K562 (cell line): ENCODE measurements around the gene SNUPN. TPM values are rescaled to one million over a fixed set of nuclear protein-coding genes. Genes with fewer than 3 reads are reported as not detected.

Experiments used
- ARID1B ChIP-seq: fragments of 450-650 bp; IDR thresholded peaks from 2 replicates; pipeline ENCODE4 v1.6.1; 2016; ENCODE audit warnings: antibody characterized with exemption, mild to moderate bottlenecking, inconsistent platforms
- CBX3 ChIP-seq, 2 experiments: IDR thresholded peaks; 1 replicate in 1 of 2; 2 replicates in 1 of 2; pipeline ENCODE4 v1.6.1; 2012; ENCODE audit warnings: inconsistent platforms in 2 of 2, low read length in 2 of 2, borderline replicate concordance in 1 of 2, control low read depth in 1 of 2
- CCAR2 ChIP-seq: fragments of 200-400 bp; formaldehyde crosslinking; IDR thresholded peaks from 2 replicates; pipeline ENCODE4 v1.6.1; 2017; ENCODE audit warnings: mild to moderate bottlenecking, low read depth, low read length
- ETV1 ChIP-seq: fragments of 450-650 bp; conservative IDR thresholded peaks from 2 replicates; pipeline ENCODE4 v1.6.1; 2016; ENCODE audit warnings: missing genetic modification characterization, control low read depth, low read depth, missing compliant biosample characterization
- FIP1L1 ChIP-seq: fragments of 200-400 bp; formaldehyde crosslinking; IDR thresholded peaks from 2 replicates; pipeline ENCODE4 v1.6.1; 2018; ENCODE audit warnings: mild to moderate bottlenecking, low read depth, low read length; ENCODE audit not compliant: poor library complexity, severe bottlenecking
- HDAC2 ChIP-seq: fragments of 450-650 bp; IDR thresholded peaks from 2 replicates; pipeline ENCODE4 v1.6.1; 2016; ENCODE audit warnings: mild to moderate bottlenecking
- HDGF ChIP-seq: fragments of 450-650 bp; IDR thresholded peaks from 2 replicates; pipeline ENCODE4 v1.6.1; 2016
- KLF16 ChIP-seq: IDR thresholded peaks from 2 replicates; pipeline ENCODE4 v1.6.1; 2016; ENCODE audit warnings: antibody characterized with exemption
- LARP7 ChIP-seq: fragments of 450-650 bp; IDR thresholded peaks from 2 replicates; pipeline ENCODE4 v1.6.1; 2016
- NFE2 ChIP-seq: IDR thresholded peaks from 2 replicates; pipeline ENCODE4 v1.6.1; 2014; ENCODE audit warnings: antibody characterized with exemption, low read depth
- POU5F1 ChIP-seq: fragments of 150-350 bp; IDR thresholded peaks from 2 replicates; pipeline ENCODE4 v1.6.1; 2014; ENCODE audit warnings: borderline replicate concordance, low read length, low read depth, mild to moderate bottlenecking; ENCODE audit not compliant: partially characterized antibody
- PURB ChIP-seq: sonication (generic); formaldehyde crosslinking; IDR thresholded peaks from 2 replicates; pipeline ENCODE4 v1.9.0; 2021; ENCODE audit warnings: low read depth, mild to moderate bottlenecking, missing genetic modification reagents
- RBM25 ChIP-seq: fragments of 200-400 bp; formaldehyde crosslinking; IDR thresholded peaks from 2 replicates; pipeline ENCODE4 v1.6.1; 2018; ENCODE audit warnings: low read length, low read depth, moderate library complexity; ENCODE audit not compliant: severe bottlenecking
- SNIP1 ChIP-seq: fragments of 450-650 bp; IDR thresholded peaks from 2 replicates; pipeline ENCODE4 v1.7.1; 2017; ENCODE audit warnings: low read depth, mild to moderate bottlenecking
- TCF7L2 ChIP-seq: fragments of 150-350 bp; IDR thresholded peaks from 2 replicates; pipeline ENCODE4 v1.6.1; 2016; ENCODE audit warnings: low read depth, mild to moderate bottlenecking, low read length, moderate library complexity
- TRIM25 ChIP-seq: fragments of 450-650 bp; IDR thresholded peaks from 2 replicates; pipeline ENCODE4 v1.7.0; 2016; ENCODE audit warnings: borderline replicate concordance
- ZNF124 ChIP-seq: sonication (generic); formaldehyde crosslinking; IDR thresholded peaks from 2 replicates; pipeline ENCODE4 v1.8.1; 2022; ENCODE audit warnings: missing genetic modification reagents
- ZNF175 ChIP-seq: fragments of 200-800 bp; sonication (Bioruptor generic); IDR thresholded peaks from 2 replicates; pipeline ENCODE4 v1.6.1; 2016; ENCODE audit warnings: low read depth, mild to moderate bottlenecking, missing genetic modification characterization, missing compliant biosample characterization
- ZNF3 ChIP-seq: fragments of 250-450 bp; sonication (Bioruptor Pico); IDR thresholded peaks from 2 replicates; pipeline ENCODE4 v1.5.0; 2021; ENCODE audit warnings: mild to moderate bottlenecking, moderate library complexity
- polyA plus RNA-seq, 8 experiments: library from polyadenylated mRNA; depleted of rRNA in 4 of 8; stranded (reverse) in 5 of 8; unstranded in 3 of 8; fragments of >200 nt; fragmentation: Nextera tagmentation in 2 of 8; fragmentation: Illumina TruSeq in 1 of 8; extraction: Ambion mirVana in 2 of 8; extraction: Trizol in 1 of 8; gene quantifications; 2 replicates each; pipeline versions ENCODE4 v1.2.1 to v1.2.3, GENCODE V29; 2011 to 2014; ENCODE audit warnings: inconsistent platforms in 1 of 8, missing spikeins in 1 of 8
- total RNA-seq, 7 experiments: library from RNA; depleted of rRNA in 6 of 7; stranded (reverse); fragments of >200 nt in 6 of 7; fragmentation: Illumina TruSeq in 2 of 7; extraction: Trizol in 2 of 7; gene quantifications; 2 replicates each; pipeline versions ENCODE4 v1.2.1 to v1.2.3, GENCODE V29; 2011 to 2021; ENCODE audit warnings: low replicate concordance in 1 of 7
- TF ChIP-seq, protein P1 (sequence below): fragments of 200-800 bp; sonication (Bioruptor generic); IDR thresholded peaks from 2 replicates; pipeline ENCODE4 v1.6.1; 2017; ENCODE audit warnings: missing genetic modification characterization, missing compliant biosample characterization
- TF ChIP-seq, protein P2 (sequence below): fragments of 250-450 bp; sonication (Bioruptor Pico); IDR thresholded peaks from 2 replicates; pipeline ENCODE4 v1.4.0; 2020; ENCODE audit warnings: mild to moderate bottlenecking
- TF ChIP-seq, protein P3 (sequence below): sonication (generic); formaldehyde crosslinking; IDR thresholded peaks from 2 replicates; pipeline ENCODE4 v1.8.0; 2022; ENCODE audit warnings: mild to moderate bottlenecking, missing genetic modification reagents, borderline replicate concordance

The SNUPN gene
- total and polyA plus RNA-seq, 9 of the 15 experiments (the other 6 are each of a cell fraction or from before 2014, with no cell fraction given): 32.2 to 78.3 (median 40.0) TPM

GRCh38 chr15:75647370-75648155 lies 22.0 kb upstream of the SNUPN start, which contains the start of gene SNX33 (continued):
- no peak for TF ChIP-seq ZNF3 (CRISPR knock-in tag)
- peak; percentile 22; the same call in 1 of the 2 replicates for TF ChIP-seq HDAC2
- TF ChIP-seq PURB: no peak
- no peak for TF ChIP-seq POU5F1
- no peak for TF ChIP-seq SNIP1
- TF ChIP-seq TRIM25: no peak
- TF ChIP-seq, protein P1, sequence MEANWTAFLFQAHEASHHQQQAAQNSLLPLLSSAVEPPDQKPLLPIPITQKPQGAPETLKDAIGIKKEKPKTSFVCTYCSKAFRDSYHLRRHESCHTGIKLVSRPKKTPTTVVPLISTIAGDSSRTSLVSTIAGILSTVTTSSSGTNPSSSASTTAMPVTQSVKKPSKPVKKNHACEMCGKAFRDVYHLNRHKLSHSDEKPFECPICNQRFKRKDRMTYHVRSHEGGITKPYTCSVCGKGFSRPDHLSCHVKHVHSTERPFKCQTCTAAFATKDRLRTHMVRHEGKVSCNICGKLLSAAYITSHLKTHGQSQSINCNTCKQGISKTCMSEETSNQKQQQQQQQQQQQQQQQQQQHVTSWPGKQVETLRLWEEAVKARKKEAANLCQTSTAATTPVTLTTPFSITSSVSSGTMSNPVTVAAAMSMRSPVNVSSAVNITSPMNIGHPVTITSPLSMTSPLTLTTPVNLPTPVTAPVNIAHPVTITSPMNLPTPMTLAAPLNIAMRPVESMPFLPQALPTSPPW (CRISPR knock-in tag): peak; percentile 95
- TF ChIP-seq ZNF124 (CRISPR knock-in tag): no peak
- TF ChIP-seq ARID1B: no peak
- TF ChIP-seq, protein P2, sequence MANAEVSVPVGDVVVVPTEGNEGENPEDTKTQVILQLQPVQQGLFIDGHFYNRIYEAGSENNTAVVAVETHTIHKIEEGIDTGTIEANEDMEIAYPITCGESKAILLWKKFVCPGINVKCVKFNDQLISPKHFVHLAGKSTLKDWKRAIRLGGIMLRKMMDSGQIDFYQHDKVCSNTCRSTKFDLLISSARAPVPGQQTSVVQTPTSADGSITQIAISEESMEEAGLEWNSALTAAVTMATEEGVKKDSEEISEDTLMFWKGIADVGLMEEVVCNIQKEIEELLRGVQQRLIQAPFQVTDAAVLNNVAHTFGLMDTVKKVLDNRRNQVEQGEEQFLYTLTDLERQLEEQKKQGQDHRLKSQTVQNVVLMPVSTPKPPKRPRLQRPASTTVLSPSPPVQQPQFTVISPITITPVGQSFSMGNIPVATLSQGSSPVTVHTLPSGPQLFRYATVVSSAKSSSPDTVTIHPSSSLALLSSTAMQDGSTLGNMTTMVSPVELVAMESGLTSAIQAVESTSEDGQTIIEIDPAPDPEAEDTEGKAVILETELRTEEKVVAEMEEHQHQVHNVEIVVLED (CRISPR knock-in tag): no peak
- TF ChIP-seq LARP7: no peak
- TF ChIP-seq NFE2: no peak
- TF ChIP-seq RBM25: no peak
- TF ChIP-seq CBX3 (IDR thresholded peaks at IDR 0.05; ENCODE audit: borderline replicate concordance in 1 of 2, low read length in 2 of 2): no peak
- TF ChIP-seq KLF16: no peak
- TF ChIP-seq CCAR2: no peak
- TF ChIP-seq, protein P3, sequence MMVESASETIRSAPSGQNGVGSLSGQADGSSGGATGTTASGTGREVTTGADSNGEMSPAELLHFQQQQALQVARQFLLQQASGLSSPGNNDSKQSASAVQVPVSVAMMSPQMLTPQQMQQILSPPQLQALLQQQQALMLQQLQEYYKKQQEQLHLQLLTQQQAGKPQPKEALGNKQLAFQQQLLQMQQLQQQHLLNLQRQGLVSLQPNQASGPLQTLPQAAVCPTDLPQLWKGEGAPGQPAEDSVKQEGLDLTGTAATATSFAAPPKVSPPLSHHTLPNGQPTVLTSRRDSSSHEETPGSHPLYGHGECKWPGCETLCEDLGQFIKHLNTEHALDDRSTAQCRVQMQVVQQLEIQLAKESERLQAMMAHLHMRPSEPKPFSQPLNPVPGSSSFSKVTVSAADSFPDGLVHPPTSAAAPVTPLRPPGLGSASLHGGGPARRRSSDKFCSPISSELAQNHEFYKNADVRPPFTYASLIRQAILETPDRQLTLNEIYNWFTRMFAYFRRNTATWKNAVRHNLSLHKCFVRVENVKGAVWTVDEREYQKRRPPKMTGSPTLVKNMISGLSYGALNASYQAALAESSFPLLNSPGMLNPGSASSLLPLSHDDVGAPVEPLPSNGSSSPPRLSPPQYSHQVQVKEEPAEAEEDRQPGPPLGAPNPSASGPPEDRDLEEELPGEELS (CRISPR knock-in tag): 0 out of 2 replicates have a peak, but pooled peaks have one; percentile 17
- peak; percentile 80 for TF ChIP-seq FIP1L1
- TF ChIP-seq HDGF: no peak
- TF ChIP-seq ETV1 (tag): no peak
- TF ChIP-seq ZNF175 (CRISPR knock-in tag): no peak
- TF ChIP-seq TCF7L2: no peak
